Right lobe of liver (tissue), 6 donors: ENCODE data around the gene HOOK2. TPM values are rescaled to one million over a fixed set of nuclear protein-coding genes. Genes with fewer than 3 reads are reported as not detected.

ENCODE experiments used
- ATAC-seq, 4 donors: fragments of 200-7000 bp; cut with Tn5 transposase; one replicate each; pipeline ENCODE4 v1.9.1; 2020; ENCODE audit warnings: mild to moderate bottlenecking in 4 of 4, moderate library complexity in 4 of 4
- DNase-seq, 3 donors: peaks; one replicate each; pipeline ENCODE4 v3.0.0-alpha.2; 2020
- H3K27ac ChIP-seq, 3 donors: fragments of 200-600 bp; one replicate each; pipeline ENCODE4 v1.8.0; 2022
- H3K27me3 ChIP-seq, 2 donors: fragments of 200-600 bp; one replicate each; pipeline ENCODE4 v1.8.0; 2022
- H3K36me3 ChIP-seq, 4 donors: fragments of 200-600 bp; sonication (generic) in 1 of 4; one replicate each; pipeline versions ENCODE4 v1.5.1 to v1.8.0; 2017 to 2022; ENCODE audit warnings: control low read depth in 1 of 4
- H3K4me1 ChIP-seq, 4 donors: fragments of 200-600 bp; sonication (generic) in 1 of 4; one replicate each; pipeline versions ENCODE4 v1.5.1 to v1.8.0; 2017 to 2022; ENCODE audit warnings: control low read depth in 1 of 4
- H3K4me3 ChIP-seq, 3 donors: fragments of 200-600 bp; one replicate each; pipeline ENCODE4 v1.8.0; 2022
- H3K9me3 ChIP-seq, 4 donors: fragments of 200-600 bp; sonication (generic) in 1 of 4; one replicate each; pipeline versions ENCODE4 v1.5.1 to v1.8.0; 2017 to 2022; ENCODE audit warnings: control low read depth in 1 of 4
- CTCF ChIP-seq, 4 donors: fragments of 200-600 bp in 3 of 4; fragments of 450-650 bp in 1 of 4; IDR thresholded peaks; one replicate each; pipeline versions ENCODE4 v1.5.1 to v1.8.0; 2016 to 2022; ENCODE audit warnings: antibody characterized with exemption in 4 of 4, mild to moderate bottlenecking in 2 of 4
- POLR2A ChIP-seq: fragments of 450-650 bp; IDR thresholded peaks from one replicate; pipeline ENCODE4 v1.6.1; 2017; ENCODE audit warnings: antibody characterized with exemption, mild to moderate bottlenecking
- WGBS: methylation state at CpG from one replicate; pipeline ENCODE4 v1.1.6; 2018; ENCODE audit warnings: low coverage, low lambda C conversion rate; ENCODE audit not compliant: insufficient coverage; ENCODE audit errors: missing lambda C conversion rate; 5-methylcytosine and 5-hydroxymethylcytosine counted together
- intact Hi-C, 2 donors: fragments of 100-400 bp; cut with DNase I; formaldehyde crosslinking; loops; one replicate each; pipeline versions ENCODE4 v1.11.2 to v1.14.1; 2022
- total RNA-seq, 6 experiments: library from RNA; depleted of rRNA in 2 of 6; stranded (reverse); fragments of >200 nt in 2 of 6; fragmentation: NEBNext Ultra II Directional in 3 of 6; extraction: Animal tissue kit (Norgen Biotek cat#: 25700) in 3 of 6; gene quantifications; one replicate each; pipeline versions ENCODE4 v1.1.0 to v1.2.4, GENCODE V29; 2016 to 2023
- donor health status: DM: no; HTN: yes; CAD: no.
- donor health status: DM: no; HTN: no; CAD: no.
- donor health status: DM: no; HTN: no; CAD: no.
- donor health status: DM: no; HTN: yes; CAD: no.
- donor health status: DM: no; HTN: yes; CAD: no.

The HOOK2 gene
- total RNA-seq, 6 experiments from 2014 or later: 16.6 to 34.5 (median 17.6) TPM

- peaks cover 3 to 39% (median 20%) of the 10 kb centered on the region in 4 donors for H3K4me1 ChIP-seq
- intact Hi-C loops: no loop called here
- no peak for ATAC-seq
- no peaks in the 10 kb centered on the region for H3K27me3 ChIP-seq
- no peak overlapping the region for H3K4me3 ChIP-seq
- H3K9me3 ChIP-seq: no peaks in the 10 kb centered on the region
- no peak for TF ChIP-seq POLR2A
- no peak for TF ChIP-seq CTCF (IDR thresholded peaks at IDR 0.05)
- no peaks in the 10 kb centered on the region for H3K36me3 ChIP-seq
- WGBS: 83% methylated on average over 7 of the region's 10 CpGs
- H3K27ac ChIP-seq: peak overlapping the region; percentile 96 to 100 (median 99)
- no peak for DNase-seq
Measured at GRCh38 chr19:12787458-12787857, 12.1 kb upstream of the HOOK2 start.

- 57% methylated on average over 3 of the region's 3 CpGs for WGBS
- Histone ChIP-seq H3K27ac (peak overlapping the region; percentile 53 to 100 (median 96)), H3K4me1 (peaks cover 3 to 41% (median 20%) of the 10 kb centered on the region in 4 donors), H3K4me3 (no peak overlapping the region), H3K9me3 (no peaks in the 10 kb centered on the region), H3K27me3 (no peaks in the 10 kb centered on the region), H3K36me3 (no peaks in the 10 kb centered on the region)
- intact Hi-C loops: no loop called here
- no peak for ATAC-seq
- peak in 2 of 3 donors; percentile 39 to 49 for DNase-seq
- TF ChIP-seq POLR2A (no peak), CTCF (IDR thresholded peaks at IDR 0.05) (no peak)
Measured at GRCh38 chr19:12786952-12787351, 11.6 kb upstream of the HOOK2 start.

DNA sequence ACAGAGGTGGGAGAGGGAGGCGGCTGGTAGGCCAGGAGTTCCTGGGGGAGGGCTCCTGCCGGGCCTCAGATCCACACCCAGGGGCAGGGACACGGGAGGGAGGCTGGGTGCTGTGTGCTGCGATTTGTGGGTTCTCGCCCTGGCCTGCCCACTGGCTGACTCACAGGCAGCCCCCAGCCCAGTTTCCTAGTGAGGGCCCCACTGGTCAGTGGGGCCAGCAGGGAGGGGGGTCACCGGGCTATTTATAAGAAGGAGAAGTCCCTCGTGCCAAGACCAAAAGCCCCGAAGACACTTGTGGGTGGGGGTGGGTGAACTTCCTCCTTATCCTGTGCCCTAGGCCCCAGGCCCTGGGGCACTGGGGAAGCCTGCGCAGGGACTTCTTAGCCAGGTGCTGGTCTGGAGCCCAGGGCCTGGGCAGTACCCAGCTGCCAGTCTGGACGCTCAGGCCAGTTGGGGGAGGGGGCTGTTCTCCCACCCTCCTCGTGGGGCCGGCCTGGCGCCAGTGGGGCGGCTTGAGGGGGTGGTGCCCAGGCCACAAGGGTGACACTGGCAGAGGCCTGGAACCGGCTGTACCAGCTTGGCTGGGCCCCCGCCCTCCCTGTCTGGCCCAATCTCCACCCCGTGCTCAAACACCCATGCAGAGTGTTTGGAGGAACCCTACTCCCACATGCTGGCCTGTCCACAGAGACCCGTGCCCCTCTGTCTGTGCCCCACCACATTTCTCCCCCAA is 11.0 kb upstream of the HOOK2 start:
- TF ChIP-seq POLR2A (peak; percentile 25), CTCF (IDR thresholded peaks at IDR 0.05) (no peak)
- Histone ChIP-seq H3K9me3 (no peaks in the 10 kb centered on the region), H3K27me3 (no peaks in the 10 kb centered on the region), H3K27ac (peak overlapping the region; percentile 53 to 100 (median 96)), H3K4me3 (no peak overlapping the region), H3K36me3 (no peaks in the 10 kb centered on the region), H3K4me1 (peaks cover 1 to 44% (median 20%) of the 10 kb centered on the region in 4 donors)
- WGBS: 35% methylated on average over 5 of the region's 18 CpGs
- DNase-seq (peak; percentile 67 to 74 (median 71)), ATAC-seq (no peak)
- intact Hi-C loops: no loop called here

GRCh38 chr19:12785431-12786031 is 10.2 kb upstream of the HOOK2 start:
- H3K4me1 ChIP-seq: peaks cover 0 to 40% (median 19%) of the 10 kb centered on the region in 4 donors
- H3K4me3 ChIP-seq: no peak overlapping the region
- DNase-seq (no peak), ATAC-seq (no peak)
- no peaks in the 10 kb centered on the region for H3K9me3 ChIP-seq
- H3K27ac ChIP-seq: peak overlapping the region; percentile 53 to 100 (median 96)
- no peaks in the 10 kb centered on the region for H3K36me3 ChIP-seq
- intact Hi-C loops: no loop called here
- TF ChIP-seq CTCF (IDR thresholded peaks at IDR 0.05) (no peak), POLR2A (no peak)
- WGBS: 55% methylated on average over 2 of the region's 4 CpGs
- no peaks in the 10 kb centered on the region for H3K27me3 ChIP-seq
